HepG2 (cell line): ENCODE results near the gene PFAS. TPM values are rescaled to one million over a fixed set of nuclear protein-coding genes. Genes with fewer than 3 reads are reported as not detected.

Experiments
- ASH2L ChIP-seq: fragments of 300-600, 200-600 bp; sonication (generic); IDR thresholded peaks from 2 replicates; pipeline ENCODE4 v1.7.0; 2017; ENCODE audit warnings: low read depth, mild to moderate bottlenecking, moderate library complexity, mixed read lengths, low read length; ENCODE audit not compliant: insufficient read length
- BRCA1 ChIP-seq: sonication (generic); formaldehyde crosslinking; IDR thresholded peaks from 2 replicates; pipeline ENCODE4 v1.4.0; 2020; ENCODE audit warnings: missing genetic modification reagents
- FOXA3 ChIP-seq: IDR thresholded peaks from 2 replicates; pipeline ENCODE4 v1.6.1; 2016; ENCODE audit warnings: missing genetic modification reagents, missing compliant biosample characterization
- FOXJ3 ChIP-seq: sonication (generic); formaldehyde crosslinking; IDR thresholded peaks from 2 replicates; pipeline ENCODE4 v1.4.0; 2020; ENCODE audit warnings: missing genetic modification reagents, mild to moderate bottlenecking, borderline replicate concordance
- GLI4 ChIP-seq: sonication (generic); formaldehyde crosslinking; IDR thresholded peaks from 2 replicates; pipeline ENCODE4 v1.5.1; 2020; ENCODE audit warnings: missing genetic modification reagents, mild to moderate bottlenecking, moderate library complexity, borderline replicate concordance
- NFE2L2 ChIP-seq: fragments of 150-350 bp; IDR thresholded peaks from 2 replicates; pipeline ENCODE4 v1.6.1; 2014; ENCODE audit warnings: low read length
- NPAS2 ChIP-seq: sonication (generic); formaldehyde crosslinking; IDR thresholded peaks from 2 replicates; pipeline ENCODE4 v1.8.0; 2022; ENCODE audit warnings: mild to moderate bottlenecking, missing genetic modification reagents, borderline replicate concordance
- RBFOX2 ChIP-seq: fragments of 200-400 bp; formaldehyde crosslinking; IDR thresholded peaks from 2 replicates; pipeline ENCODE4 v1.6.1; 2017; ENCODE audit warnings: low read depth, mild to moderate bottlenecking, low read length
- ZNF501 ChIP-seq: sonication (generic); formaldehyde crosslinking; IDR thresholded peaks from 2 replicates; pipeline ENCODE4 v1.5.1; 2020; ENCODE audit warnings: mild to moderate bottlenecking, moderate library complexity, missing genetic modification reagents
- polyA plus RNA-seq, 8 experiments: library from polyadenylated mRNA; depleted of rRNA in 3 of 8; stranded (reverse) in 7 of 8; unstranded in 1 of 8; fragments of >200 nt; fragmentation: Illumina TruSeq in 4 of 8; extraction: Trizol in 4 of 8; gene quantifications; 2 replicates each; pipeline versions ENCODE4 v1.2.1 to v1.2.3, GENCODE V29; 2011 to 2016; ENCODE audit warnings: low read depth in 4 of 8, missing spikeins in 1 of 8, mixed read lengths in 1 of 8; ENCODE audit not compliant: insufficient read depth in 1 of 8
- total RNA-seq, 5 experiments: library from RNA; depleted of rRNA; stranded (reverse); fragments of >200 nt; fragmentation: Illumina TruSeq; extraction: Trizol; gene quantifications; 2 replicates each; pipeline ENCODE4 v1.2.3, GENCODE V29; 2016; ENCODE audit warnings: low read depth in 1 of 5
- TF ChIP-seq, protein P1 (sequence below): sonication (generic); formaldehyde crosslinking; IDR thresholded peaks from 2 replicates; pipeline ENCODE4 v1.8.1; 2023; ENCODE audit warnings: mild to moderate bottlenecking, missing genetic modification reagents, borderline replicate concordance
- TF ChIP-seq, protein P2 (sequence below): sonication (generic); formaldehyde crosslinking; IDR thresholded peaks from 2 replicates; pipeline ENCODE4 v1.4.0; 2020; ENCODE audit warnings: mild to moderate bottlenecking, missing genetic modification reagents
- TF ChIP-seq, protein P3 (sequence below): sonication (generic); formaldehyde crosslinking; IDR thresholded peaks from 2 replicates; pipeline ENCODE4 v1.4.0; 2020; ENCODE audit warnings: missing genetic modification reagents, borderline replicate concordance
- TF ChIP-seq, protein P4 (sequence below), 2 experiments: sonication (generic) in 1 of 2; formaldehyde crosslinking in 1 of 2; IDR thresholded peaks; 2 replicates each; pipeline versions ENCODE4 v1.4.0 to v1.6.1; 2018 to 2020; ENCODE audit warnings: missing genetic modification reagents in 2 of 2, borderline replicate concordance in 1 of 2, low read depth in 1 of 2, mild to moderate bottlenecking in 1 of 2, missing biosample characterization in 1 of 2
- TF ChIP-seq, protein P5 (sequence below): sonication (generic); formaldehyde crosslinking; IDR thresholded peaks from 2 replicates; pipeline ENCODE4 v1.8.0; 2022; ENCODE audit warnings: mild to moderate bottlenecking, missing genetic modification reagents, moderate library complexity

The PFAS gene
- total and polyA plus RNA-seq, 2 of the 13 experiments (the other 11 are each of a cell fraction or from before 2014, with no cell fraction given), result 49.4 to 58.2 TPM

DNA sequence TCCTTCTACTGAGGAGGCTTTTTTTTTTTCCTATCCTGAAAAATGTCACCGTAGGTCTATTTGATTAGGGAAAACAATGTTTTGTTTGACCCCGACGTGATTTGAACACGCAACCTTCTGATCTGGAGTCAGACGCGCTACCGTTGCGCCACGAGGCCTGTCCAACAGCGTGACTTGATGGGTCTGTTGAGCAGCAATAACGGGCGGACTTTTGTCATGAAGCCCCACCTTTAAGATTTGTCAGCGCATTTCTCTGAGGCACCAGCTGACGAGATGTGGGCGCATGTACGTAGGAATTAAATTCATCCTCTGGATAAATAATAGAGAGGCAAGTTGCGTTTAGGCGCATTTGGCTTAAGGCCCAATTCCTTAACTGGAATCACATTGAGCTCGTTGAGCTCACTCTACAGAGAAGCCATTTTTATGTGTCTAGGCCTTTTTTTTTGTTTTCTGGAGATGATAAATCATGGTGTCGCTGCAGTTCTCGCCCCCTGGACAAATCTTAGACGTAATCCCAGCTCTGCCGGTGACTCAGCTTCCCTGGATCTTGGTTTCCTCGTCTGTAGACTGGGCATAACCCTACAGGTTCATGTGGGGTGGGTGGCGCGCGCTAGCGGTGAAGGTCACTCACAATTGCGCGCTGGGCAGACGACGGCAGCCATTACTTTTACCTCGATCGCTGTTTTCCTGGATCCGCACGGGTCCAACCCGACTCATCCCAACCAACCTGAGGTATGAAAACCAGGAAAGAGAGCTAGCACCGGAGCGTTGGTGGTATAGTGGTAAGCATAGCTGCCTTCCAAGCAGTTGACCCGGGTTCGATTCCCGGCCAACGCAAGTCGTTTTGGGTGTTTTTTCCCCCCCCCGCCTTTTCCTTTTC lies 28.1 kb upstream of the PFAS start (continued):
- 0 out of 2 replicates have a peak, but pooled peaks have one; percentile 44 for TF ChIP-seq NPAS2 (CRISPR knock-in tag)
- no peak for TF ChIP-seq GLI4 (CRISPR knock-in tag)
- TF ChIP-seq, protein P1, sequence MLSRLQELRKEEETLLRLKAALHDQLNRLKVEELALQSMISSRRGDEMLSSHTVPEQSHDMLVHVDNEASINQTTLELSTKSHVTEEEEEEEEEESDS (CRISPR knock-in tag), result peak; percentile 56; the same call in 1 of the 2 replicates
- peak; percentile 49 for TF ChIP-seq RBFOX2
- TF ChIP-seq, protein P2, sequence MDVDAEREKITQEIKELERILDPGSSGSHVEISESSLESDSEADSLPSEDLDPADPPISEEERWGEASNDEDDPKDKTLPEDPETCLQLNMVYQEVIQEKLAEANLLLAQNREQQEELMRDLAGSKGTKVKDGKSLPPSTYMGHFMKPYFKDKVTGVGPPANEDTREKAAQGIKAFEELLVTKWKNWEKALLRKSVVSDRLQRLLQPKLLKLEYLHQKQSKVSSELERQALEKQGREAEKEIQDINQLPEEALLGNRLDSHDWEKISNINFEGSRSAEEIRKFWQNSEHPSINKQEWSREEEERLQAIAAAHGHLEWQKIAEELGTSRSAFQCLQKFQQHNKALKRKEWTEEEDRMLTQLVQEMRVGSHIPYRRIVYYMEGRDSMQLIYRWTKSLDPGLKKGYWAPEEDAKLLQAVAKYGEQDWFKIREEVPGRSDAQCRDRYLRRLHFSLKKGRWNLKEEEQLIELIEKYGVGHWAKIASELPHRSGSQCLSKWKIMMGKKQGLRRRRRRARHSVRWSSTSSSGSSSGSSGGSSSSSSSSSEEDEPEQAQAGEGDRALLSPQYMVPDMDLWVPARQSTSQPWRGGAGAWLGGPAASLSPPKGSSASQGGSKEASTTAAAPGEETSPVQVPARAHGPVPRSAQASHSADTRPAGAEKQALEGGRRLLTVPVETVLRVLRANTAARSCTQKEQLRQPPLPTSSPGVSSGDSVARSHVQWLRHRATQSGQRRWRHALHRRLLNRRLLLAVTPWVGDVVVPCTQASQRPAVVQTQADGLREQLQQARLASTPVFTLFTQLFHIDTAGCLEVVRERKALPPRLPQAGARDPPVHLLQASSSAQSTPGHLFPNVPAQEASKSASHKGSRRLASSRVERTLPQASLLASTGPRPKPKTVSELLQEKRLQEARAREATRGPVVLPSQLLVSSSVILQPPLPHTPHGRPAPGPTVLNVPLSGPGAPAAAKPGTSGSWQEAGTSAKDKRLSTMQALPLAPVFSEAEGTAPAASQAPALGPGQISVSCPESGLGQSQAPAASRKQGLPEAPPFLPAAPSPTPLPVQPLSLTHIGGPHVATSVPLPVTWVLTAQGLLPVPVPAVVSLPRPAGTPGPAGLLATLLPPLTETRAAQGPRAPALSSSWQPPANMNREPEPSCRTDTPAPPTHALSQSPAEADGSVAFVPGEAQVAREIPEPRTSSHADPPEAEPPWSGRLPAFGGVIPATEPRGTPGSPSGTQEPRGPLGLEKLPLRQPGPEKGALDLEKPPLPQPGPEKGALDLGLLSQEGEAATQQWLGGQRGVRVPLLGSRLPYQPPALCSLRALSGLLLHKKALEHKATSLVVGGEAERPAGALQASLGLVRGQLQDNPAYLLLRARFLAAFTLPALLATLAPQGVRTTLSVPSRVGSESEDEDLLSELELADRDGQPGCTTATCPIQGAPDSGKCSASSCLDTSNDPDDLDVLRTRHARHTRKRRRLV, result peak; percentile 36; the same call in 1 of the 2 replicates
- TF ChIP-seq BRCA1 (CRISPR knock-in tag), result no peak
- TF ChIP-seq FOXJ3 (CRISPR knock-in tag), result peak; percentile 61; the same call in 1 of the 2 replicates
- TF ChIP-seq, protein P3, sequence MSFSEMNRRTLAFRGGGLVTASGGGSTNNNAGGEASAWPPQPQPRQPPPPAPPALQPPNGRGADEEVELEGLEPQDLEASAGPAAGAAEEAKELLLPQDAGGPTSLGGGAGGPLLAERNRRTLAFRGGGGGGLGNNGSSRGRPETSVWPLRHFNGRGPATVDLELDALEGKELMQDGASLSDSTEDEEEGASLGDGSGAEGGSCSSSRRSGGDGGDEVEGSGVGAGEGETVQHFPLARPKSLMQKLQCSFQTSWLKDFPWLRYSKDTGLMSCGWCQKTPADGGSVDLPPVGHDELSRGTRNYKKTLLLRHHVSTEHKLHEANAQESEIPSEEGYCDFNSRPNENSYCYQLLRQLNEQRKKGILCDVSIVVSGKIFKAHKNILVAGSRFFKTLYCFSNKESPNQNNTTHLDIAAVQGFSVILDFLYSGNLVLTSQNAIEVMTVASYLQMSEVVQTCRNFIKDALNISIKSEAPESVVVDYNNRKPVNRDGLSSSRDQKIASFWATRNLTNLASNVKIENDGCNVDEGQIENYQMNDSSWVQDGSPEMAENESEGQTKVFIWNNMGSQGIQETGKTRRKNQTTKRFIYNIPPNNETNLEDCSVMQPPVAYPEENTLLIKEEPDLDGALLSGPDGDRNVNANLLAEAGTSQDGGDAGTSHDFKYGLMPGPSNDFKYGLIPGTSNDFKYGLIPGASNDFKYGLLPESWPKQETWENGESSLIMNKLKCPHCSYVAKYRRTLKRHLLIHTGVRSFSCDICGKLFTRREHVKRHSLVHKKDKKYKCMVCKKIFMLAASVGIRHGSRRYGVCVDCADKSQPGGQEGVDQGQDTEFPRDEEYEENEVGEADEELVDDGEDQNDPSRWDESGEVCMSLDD (CRISPR knock-in tag), result 0 out of 2 replicates have a peak, but pooled peaks have one; percentile 30
- no peak for TF ChIP-seq ZNF501 (CRISPR knock-in tag)
- peak; percentile 56 for TF ChIP-seq FOXA3 (CRISPR knock-in tag)
- TF ChIP-seq NFE2L2, result 0 out of 2 replicates have a peak, but pooled peaks have one; percentile 5
- TF ChIP-seq, protein P4, sequence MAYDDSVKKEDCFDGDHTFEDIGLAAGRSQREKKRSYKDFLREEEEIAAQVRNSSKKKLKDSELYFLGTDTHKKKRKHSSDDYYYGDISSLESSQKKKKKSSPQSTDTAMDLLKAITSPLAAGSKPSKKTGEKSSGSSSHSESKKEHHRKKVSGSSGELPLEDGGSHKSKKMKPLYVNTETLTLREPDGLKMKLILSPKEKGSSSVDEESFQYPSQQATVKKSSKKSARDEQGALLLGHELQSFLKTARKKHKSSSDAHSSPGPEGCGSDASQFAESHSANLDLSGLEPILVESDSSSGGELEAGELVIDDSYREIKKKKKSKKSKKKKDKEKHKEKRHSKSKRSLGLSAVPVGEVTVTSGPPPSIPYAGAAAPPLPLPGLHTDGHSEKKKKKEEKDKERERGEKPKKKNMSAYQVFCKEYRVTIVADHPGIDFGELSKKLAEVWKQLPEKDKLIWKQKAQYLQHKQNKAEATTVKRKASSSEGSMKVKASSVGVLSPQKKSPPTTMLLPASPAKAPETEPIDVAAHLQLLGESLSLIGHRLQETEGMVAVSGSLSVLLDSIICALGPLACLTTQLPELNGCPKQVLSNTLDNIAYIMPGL (CRISPR knock-in tag; IDR thresholded peaks at IDR 0.05; ENCODE audit: borderline replicate concordance in 1 of 2, low read depth in 1 of 2), result peak; percentile 97 to 98
- TF ChIP-seq ASH2L, result peak; percentile 50
- TF ChIP-seq, protein P5, sequence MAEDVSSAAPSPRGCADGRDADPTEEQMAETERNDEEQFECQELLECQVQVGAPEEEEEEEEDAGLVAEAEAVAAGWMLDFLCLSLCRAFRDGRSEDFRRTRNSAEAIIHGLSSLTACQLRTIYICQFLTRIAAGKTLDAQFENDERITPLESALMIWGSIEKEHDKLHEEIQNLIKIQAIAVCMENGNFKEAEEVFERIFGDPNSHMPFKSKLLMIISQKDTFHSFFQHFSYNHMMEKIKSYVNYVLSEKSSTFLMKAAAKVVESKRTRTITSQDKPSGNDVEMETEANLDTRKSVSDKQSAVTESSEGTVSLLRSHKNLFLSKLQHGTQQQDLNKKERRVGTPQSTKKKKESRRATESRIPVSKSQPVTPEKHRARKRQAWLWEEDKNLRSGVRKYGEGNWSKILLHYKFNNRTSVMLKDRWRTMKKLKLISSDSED (CRISPR knock-in tag), result no peak
